22Rv1 (cell line): ENCODE data around the gene VIPR2.

ENCODE experiments used
- ZFX ChIP-seq: fragments of 450-650 bp; IDR thresholded peaks from 2 replicates; pipeline ENCODE4 v1.6.1; 2017; ENCODE audit warnings: antibody characterized with exemption, borderline replicate concordance
- TF ChIP-seq, protein P1 (sequence below): fragments of 450-650 bp; IDR thresholded peaks from 2 replicates; pipeline ENCODE4 v1.5.1; 2017; ENCODE audit warnings: mild to moderate bottlenecking

DNA sequence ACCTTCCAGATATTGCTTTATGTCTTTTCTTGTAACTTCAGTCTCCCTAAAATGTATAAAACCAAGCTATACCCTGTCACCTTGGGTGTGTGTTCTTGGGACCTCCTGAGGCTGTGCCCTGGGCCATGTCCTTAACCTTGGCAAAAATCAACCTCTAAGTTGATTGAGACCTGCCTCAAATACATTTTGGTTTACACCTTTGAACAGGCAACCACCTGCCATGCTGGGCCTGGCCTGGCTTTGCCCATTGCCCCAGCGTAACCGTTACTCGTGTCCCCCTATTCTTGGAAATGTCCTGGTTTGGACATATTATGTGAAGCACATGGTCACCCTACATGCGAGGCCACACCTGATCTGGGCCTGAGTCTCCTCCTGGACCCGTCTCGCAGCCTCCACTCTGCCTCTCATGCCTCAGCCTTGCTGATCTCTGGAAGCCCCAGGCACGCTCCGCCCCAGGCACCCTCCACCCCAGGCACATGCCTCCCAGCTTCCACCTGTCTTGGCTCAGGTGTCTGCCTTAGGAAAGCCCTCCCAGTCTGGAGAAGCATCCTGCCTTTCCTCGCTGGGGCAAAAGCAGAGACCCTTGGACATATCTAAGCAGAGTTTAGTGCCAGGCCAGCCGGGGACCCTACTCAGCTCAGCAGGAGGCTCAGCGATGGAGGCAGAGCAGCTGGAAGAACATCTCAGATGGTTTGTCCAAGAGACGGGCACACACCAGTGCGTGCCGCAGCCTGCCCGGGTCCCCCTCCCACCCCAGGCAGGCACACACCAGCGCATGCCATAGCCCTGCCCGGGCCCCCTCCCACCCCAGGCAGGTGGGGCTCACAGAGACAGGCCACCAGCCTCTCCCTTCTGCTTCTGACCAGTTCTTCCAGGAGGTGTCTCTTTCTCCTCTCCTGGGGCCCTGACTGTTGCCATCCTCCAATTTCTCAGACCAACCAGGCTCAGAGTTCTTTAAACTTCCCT, 4.0 kb upstream of the VIPR2 start:
- TF ChIP-seq, protein P1, sequence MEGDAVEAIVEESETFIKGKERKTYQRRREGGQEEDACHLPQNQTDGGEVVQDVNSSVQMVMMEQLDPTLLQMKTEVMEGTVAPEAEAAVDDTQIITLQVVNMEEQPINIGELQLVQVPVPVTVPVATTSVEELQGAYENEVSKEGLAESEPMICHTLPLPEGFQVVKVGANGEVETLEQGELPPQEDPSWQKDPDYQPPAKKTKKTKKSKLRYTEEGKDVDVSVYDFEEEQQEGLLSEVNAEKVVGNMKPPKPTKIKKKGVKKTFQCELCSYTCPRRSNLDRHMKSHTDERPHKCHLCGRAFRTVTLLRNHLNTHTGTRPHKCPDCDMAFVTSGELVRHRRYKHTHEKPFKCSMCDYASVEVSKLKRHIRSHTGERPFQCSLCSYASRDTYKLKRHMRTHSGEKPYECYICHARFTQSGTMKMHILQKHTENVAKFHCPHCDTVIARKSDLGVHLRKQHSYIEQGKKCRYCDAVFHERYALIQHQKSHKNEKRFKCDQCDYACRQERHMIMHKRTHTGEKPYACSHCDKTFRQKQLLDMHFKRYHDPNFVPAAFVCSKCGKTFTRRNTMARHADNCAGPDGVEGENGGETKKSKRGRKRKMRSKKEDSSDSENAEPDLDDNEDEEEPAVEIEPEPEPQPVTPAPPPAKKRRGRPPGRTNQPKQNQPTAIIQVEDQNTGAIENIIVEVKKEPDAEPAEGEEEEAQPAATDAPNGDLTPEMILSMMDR, result no peak
- TF ChIP-seq ZFX, result no peak
